NCI-H2029 treated with DMSO at 0.1 percent for 48 hours (cell line): ENCODE data around the gene CPOX.
"Not testable (repeated sequence)": the region's sequence is repeated elsewhere in the genome, so short reads cannot be mapped to it uniquely, and the experiment has no call there.

Experiments used
- DNase-seq: peaks from one replicate; lab custom pipeline; 2025; lab: John Stamatoyannopoulos, UW

The CPOX gene

GRCh38 chr3:98561727-98562521 lies 31.5 kb downstream of the CPOX start:
- DNase-seq: no peak

GRCh38 chr3:98560911-98561310 lies 32.5 kb downstream of the CPOX start:
- no peak for DNase-seq

- DNase-seq: not testable (repeated sequence)
Observed at GRCh38 chr3:98559769-98560168, 33.6 kb downstream of the CPOX start.

GRCh38 chr3:98558100-98558827 lies 35.1 kb downstream of the CPOX start:
- no peak for DNase-seq

- no peak for DNase-seq
Observed at GRCh38 chr3:98557324-98558010, 35.9 kb downstream of the CPOX start.

GRCh38 chr3:98556164-98557130 lies 37.0 kb downstream of the CPOX start:
- DNase-seq: no peak

- no peak for DNase-seq
Observed at GRCh38 chr3:98555025-98555379, 38.4 kb downstream of the CPOX start.

- no peak for DNase-seq
Observed at GRCh38 chr3:98554580-98554979, 38.8 kb downstream of the CPOX start.

GRCh38 chr3:98553753-98554152 lies 39.7 kb downstream of the CPOX start:
- no peak for DNase-seq

GRCh38 chr3:98553021-98553563 lies 40.3 kb downstream of the CPOX start:
- DNase-seq: no peak

- no peak for DNase-seq
Observed at GRCh38 chr3:98552232-98553020, 41.0 kb downstream of the CPOX start.

- no peak for DNase-seq
Observed at GRCh38 chr3:98551754-98552153, 41.7 kb downstream of the CPOX start.

GRCh38 chr3:98551236-98551635 lies 42.2 kb downstream of the CPOX start:
- DNase-seq: no peak

- no peak for DNase-seq
Observed at GRCh38 chr3:98550833-98551232, 42.6 kb downstream of the CPOX start.

- DNase-seq: no peak
Observed at GRCh38 chr3:98548544-98548943, 44.9 kb downstream of the CPOX start.

- no peak for DNase-seq
Observed at GRCh38 chr3:98545940-98546339, 47.5 kb downstream of the CPOX start.

- DNase-seq: no peak
Observed at GRCh38 chr3:98542623-98543022, 50.8 kb downstream of the CPOX start.

GRCh38 chr3:98541695-98542094 lies 51.7 kb downstream of the CPOX start:
- DNase-seq: no peak

- no peak for DNase-seq
Observed at GRCh38 chr3:98540346-98540745, 53.1 kb downstream of the CPOX start.

GRCh38 chr3:98536456-98537017 lies 56.9 kb downstream of the CPOX start:
- DNase-seq: no peak
